Measurements from ENCODE around the gene LEKR1. TPM values are rescaled to one million over a fixed set of nuclear protein-coding genes. Genes with fewer than 3 reads are reported as not detected.

LEKR1 gene
- total and polyA plus RNA-seq, 2 of the 13 experiments (the other 11 are each of a cell fraction or from before 2014, with no cell fraction given) = 0.49 to 1.5 TPM

DNA sequence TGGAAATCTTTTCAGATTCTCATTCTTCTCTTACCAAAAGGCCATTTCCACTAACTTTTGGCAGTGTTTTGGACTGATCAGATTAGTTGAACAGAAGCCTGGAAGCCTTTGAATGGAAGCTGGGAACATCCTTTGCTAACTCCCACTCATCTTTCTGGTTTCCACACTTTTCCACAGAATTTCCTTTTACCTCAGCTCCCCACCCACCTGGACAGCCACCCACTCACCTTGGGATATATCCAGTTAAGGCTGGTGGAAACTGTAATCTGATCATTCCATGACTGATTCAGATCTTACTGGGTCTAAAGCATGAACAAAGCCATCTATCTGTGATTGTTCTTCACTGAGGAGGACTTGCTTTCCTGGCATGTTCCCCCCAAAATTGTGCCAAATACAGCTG is 214.3 kb downstream of the LEKR1 start (continued):
- TF ChIP-seq, protein P1, sequence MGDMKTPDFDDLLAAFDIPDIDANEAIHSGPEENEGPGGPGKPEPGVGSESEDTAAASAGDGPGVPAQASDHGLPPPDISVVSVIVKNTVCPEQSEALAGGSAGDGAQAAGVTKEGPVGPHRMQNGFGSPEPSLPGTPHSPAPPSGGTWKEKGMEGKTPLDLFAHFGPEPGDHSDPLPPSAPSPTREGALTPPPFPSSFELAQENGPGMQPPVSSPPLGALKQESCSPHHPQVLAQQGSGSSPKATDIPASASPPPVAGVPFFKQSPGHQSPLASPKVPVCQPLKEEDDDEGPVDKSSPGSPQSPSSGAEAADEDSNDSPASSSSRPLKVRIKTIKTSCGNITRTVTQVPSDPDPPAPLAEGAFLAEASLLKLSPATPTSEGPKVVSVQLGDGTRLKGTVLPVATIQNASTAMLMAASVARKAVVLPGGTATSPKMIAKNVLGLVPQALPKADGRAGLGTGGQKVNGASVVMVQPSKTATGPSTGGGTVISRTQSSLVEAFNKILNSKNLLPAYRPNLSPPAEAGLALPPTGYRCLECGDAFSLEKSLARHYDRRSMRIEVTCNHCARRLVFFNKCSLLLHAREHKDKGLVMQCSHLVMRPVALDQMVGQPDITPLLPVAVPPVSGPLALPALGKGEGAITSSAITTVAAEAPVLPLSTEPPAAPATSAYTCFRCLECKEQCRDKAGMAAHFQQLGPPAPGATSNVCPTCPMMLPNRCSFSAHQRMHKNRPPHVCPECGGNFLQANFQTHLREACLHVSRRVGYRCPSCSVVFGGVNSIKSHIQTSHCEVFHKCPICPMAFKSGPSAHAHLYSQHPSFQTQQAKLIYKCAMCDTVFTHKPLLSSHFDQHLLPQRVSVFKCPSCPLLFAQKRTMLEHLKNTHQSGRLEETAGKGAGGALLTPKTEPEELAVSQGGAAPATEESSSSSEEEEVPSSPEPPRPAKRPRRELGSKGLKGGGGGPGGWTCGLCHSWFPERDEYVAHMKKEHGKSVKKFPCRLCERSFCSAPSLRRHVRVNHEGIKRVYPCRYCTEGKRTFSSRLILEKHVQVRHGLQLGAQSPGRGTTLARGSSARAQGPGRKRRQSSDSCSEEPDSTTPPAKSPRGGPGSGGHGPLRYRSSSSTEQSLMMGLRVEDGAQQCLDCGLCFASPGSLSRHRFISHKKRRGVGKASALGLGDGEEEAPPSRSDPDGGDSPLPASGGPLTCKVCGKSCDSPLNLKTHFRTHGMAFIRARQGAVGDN (CRISPR knock-in tag; IDR thresholded peaks at IDR 0.05) = no peak
- TF ChIP-seq NFKB2 (CRISPR knock-in tag; IDR thresholded peaks at IDR 0.05; ENCODE audit: borderline replicate concordance) (no peak), RORA (CRISPR knock-in tag; IDR thresholded peaks at IDR 0.05) (no peak), ETV6 (CRISPR knock-in tag; conservative IDR thresholded peaks at IDR 0.05) (no peak), ZNF337 (CRISPR knock-in tag; IDR thresholded peaks at IDR 0.05; ENCODE audit: borderline replicate concordance, low read depth) (no peak), AHR (CRISPR knock-in tag; IDR thresholded peaks at IDR 0.05) (no peak), CC2D1A (CRISPR knock-in tag; IDR thresholded peaks at IDR 0.05) (no peak), ZNF773 (CRISPR knock-in tag; IDR thresholded peaks at IDR 0.05; ENCODE audit: borderline replicate concordance) (no peak), ARHGAP35 (CRISPR knock-in tag; IDR thresholded peaks at IDR 0.05; ENCODE audit: borderline replicate concordance) (no peak)
- TF ChIP-seq, protein P2, sequence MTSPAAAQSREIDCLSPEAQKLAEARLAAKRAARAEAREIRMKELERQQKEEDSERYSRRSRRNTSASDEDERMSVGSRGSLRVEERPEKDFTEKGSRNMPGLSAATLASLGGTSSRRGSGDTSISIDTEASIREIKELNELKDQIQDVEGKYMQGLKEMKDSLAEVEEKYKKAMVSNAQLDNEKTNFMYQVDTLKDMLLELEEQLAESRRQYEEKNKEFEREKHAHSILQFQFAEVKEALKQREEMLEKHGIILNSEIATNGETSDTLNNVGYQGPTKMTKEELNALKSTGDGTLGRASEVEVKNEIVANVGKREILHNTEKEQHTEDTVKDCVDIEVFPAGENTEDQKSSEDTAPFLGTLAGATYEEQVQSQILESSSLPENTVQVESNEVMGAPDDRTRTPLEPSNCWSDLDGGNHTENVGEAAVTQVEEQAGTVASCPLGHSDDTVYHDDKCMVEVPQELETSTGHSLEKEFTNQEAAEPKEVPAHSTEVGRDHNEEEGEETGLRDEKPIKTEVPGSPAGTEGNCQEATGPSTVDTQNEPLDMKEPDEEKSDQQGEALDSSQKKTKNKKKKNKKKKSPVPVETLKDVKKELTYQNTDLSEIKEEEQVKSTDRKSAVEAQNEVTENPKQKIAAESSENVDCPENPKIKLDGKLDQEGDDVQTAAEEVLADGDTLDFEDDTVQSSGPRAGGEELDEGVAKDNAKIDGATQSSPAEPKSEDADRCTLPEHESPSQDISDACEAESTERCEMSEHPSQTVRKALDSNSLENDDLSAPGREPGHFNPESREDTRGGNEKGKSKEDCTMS (CRISPR knock-in tag; conservative IDR thresholded peaks at IDR 0.05) = no peak
- TF ChIP-seq, protein P3, sequence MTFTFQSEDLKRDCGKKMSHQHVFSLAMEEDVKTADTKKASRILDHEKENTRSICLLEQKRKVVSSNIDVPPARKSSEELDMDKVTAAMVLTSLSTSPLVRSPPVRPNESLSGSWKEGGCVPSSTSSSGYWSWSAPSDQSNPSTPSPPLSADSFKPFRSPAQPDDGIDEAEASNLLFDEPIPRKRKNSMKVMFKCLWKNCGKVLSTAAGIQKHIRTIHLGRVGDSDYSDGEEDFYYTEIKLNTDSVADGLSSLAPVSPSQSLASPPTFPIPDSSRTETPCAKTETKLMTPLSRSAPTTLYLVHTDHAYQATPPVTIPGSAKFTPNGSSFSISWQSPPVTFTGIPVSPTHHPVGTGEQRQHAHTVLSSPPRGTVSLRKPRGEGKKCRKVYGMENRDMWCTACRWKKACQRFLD (CRISPR knock-in tag; IDR thresholded peaks at IDR 0.05; ENCODE audit: borderline replicate concordance) = no peak
- TF ChIP-seq, protein P4, sequence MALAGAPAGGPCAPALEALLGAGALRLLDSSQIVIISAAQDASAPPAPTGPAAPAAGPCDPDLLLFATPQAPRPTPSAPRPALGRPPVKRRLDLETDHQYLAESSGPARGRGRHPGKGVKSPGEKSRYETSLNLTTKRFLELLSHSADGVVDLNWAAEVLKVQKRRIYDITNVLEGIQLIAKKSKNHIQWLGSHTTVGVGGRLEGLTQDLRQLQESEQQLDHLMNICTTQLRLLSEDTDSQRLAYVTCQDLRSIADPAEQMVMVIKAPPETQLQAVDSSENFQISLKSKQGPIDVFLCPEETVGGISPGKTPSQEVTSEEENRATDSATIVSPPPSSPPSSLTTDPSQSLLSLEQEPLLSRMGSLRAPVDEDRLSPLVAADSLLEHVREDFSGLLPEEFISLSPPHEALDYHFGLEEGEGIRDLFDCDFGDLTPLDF (CRISPR knock-in tag; IDR thresholded peaks at IDR 0.05) = no peak
- TF ChIP-seq, protein P5, sequence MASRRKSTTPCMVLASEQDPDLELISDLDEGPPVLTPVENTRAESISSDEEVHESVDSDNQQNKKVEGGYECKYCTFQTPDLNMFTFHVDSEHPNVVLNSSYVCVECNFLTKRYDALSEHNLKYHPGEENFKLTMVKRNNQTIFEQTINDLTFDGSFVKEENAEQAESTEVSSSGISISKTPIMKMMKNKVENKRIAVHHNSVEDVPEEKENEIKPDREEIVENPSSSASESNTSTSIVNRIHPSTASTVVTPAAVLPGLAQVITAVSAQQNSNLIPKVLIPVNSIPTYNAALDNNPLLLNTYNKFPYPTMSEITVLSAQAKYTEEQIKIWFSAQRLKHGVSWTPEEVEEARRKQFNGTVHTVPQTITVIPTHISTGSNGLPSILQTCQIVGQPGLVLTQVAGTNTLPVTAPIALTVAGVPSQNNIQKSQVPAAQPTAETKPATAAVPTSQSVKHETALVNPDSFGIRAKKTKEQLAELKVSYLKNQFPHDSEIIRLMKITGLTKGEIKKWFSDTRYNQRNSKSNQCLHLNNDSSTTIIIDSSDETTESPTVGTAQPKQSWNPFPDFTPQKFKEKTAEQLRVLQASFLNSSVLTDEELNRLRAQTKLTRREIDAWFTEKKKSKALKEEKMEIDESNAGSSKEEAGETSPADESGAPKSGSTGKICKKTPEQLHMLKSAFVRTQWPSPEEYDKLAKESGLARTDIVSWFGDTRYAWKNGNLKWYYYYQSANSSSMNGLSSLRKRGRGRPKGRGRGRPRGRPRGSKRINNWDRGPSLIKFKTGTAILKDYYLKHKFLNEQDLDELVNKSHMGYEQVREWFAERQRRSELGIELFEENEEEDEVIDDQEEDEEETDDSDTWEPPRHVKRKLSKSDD (CRISPR knock-in tag; IDR thresholded peaks at IDR 0.05; ENCODE audit: low read depth) = no peak
